Tibial nerve (tissue), 4 donors: ENCODE measurements around the gene STARD8. TPM values are rescaled to one million over a fixed set of nuclear protein-coding genes. Genes with fewer than 3 reads are reported as not detected.

ENCODE experiments used
- DNase-seq, 2 donors: peaks; one replicate each; pipeline ENCODE4 v3.0.0-alpha.2; 2019; ENCODE audit warnings: low spot score in 2 of 2
- H3K27ac ChIP-seq, 4 donors: fragments of 200-600 bp; sonication (generic) in 3 of 4; one replicate each; pipeline ENCODE4 v1.5.1; 2017 to 2019; ENCODE audit warnings: mild to moderate bottlenecking in 1 of 4
- H3K27me3 ChIP-seq, 2 donors: fragments of 200-600 bp; sonication (generic) in 1 of 2; one replicate each; pipeline versions ENCODE4 v1.5.1 to v1.6.0; 2017 to 2019
- H3K36me3 ChIP-seq, 3 donors: fragments of 200-600 bp; sonication (generic); one replicate each; pipeline ENCODE4 v1.5.1; 2018 to 2019
- H3K4me1 ChIP-seq, 4 donors: fragments of 200-600 bp; sonication (generic) in 3 of 4; one replicate each; pipeline ENCODE4 v1.5.1; 2017 to 2019
- H3K4me3 ChIP-seq, 4 donors: fragments of 200-600 bp; sonication (generic) in 3 of 4; one replicate each; pipeline ENCODE4 v1.5.1; 2017 to 2019; ENCODE audit warnings: mild to moderate bottlenecking in 1 of 4, moderate library complexity in 1 of 4
- H3K9me3 ChIP-seq, 4 donors: fragments of 200-600 bp; sonication (generic) in 3 of 4; one replicate each; pipeline ENCODE4 v1.5.1; 2017 to 2019
- CTCF ChIP-seq, 5 experiments: fragments of 200-600 bp in 3 of 5; fragments of 450-650 bp in 2 of 5; sonication (generic) in 3 of 5; IDR thresholded peaks; one replicate each; pipeline ENCODE4 v1.5.1; 2016 to 2019; ENCODE audit warnings: antibody characterized with exemption in 5 of 5, mild to moderate bottlenecking in 3 of 5, moderate library complexity in 2 of 5
- EP300 ChIP-seq, 2 donors: sonication (generic); formaldehyde crosslinking; IDR thresholded peaks; one replicate each; pipeline ENCODE4 v1.6.1; 2017; ENCODE audit warnings: antibody characterized with exemption in 2 of 2, mild to moderate bottlenecking in 1 of 2
- POLR2A ChIP-seq, 2 donors: fragments of 450-650 bp; IDR thresholded peaks; one replicate each; pipeline ENCODE4 v1.6.1; 2017; ENCODE audit warnings: antibody characterized with exemption in 2 of 2, mild to moderate bottlenecking in 2 of 2, moderate library complexity in 2 of 2
- WGBS, 2 donors: methylation state at CpG; one replicate each; pipeline ENCODE4 v1.1.5; 2018; 5-methylcytosine and 5-hydroxymethylcytosine counted together
- total RNA-seq, 4 donors: library from RNA; depleted of rRNA; stranded (reverse); fragments of >200 nt; gene quantifications; one replicate each; pipeline ENCODE4 v1.1.0, GENCODE V29; 2016

The STARD8 gene
- total RNA-seq, 4 donors from 2014 or later = 20.7 to 30.8 (median 22.0) TPM

- Histone ChIP-seq H3K27ac (no peak overlapping the region), H3K4me3 (no peak overlapping the region), H3K9me3 (no peaks in the 10 kb centered on the region), H3K27me3 (peaks cover 0 to 7% of the 10 kb centered on the region in 2 donors), H3K4me1 (no peaks in the 10 kb centered on the region), H3K36me3 (no peaks in the 10 kb centered on the region)
- no peak for DNase-seq
- 73 to 91% methylated on average over 7 of the region's 7 CpGs for WGBS, 2 donors
- no peak for TF ChIP-seq CTCF (IDR thresholded peaks at IDR 0.05)
- no peak for TF ChIP-seq POLR2A (IDR thresholded peaks at IDR 0.05)
- TF ChIP-seq EP300 (IDR thresholded peaks at IDR 0.05) = no peak
Observed at GRCh38 chrX:68748030-68748429, 100.6 kb downstream of the STARD8 start.

GRCh38 chrX:68749426-68749825 is 102.0 kb downstream of the STARD8 start:
- Histone ChIP-seq H3K27me3 (peaks cover 0 to 10% of the 10 kb centered on the region in 2 donors), H3K4me3 (no peak overlapping the region), H3K9me3 (no peaks in the 10 kb centered on the region), H3K4me1 (no peaks in the 10 kb centered on the region), H3K27ac (no peak overlapping the region), H3K36me3 (no peaks in the 10 kb centered on the region)
- no peak for DNase-seq
- no peak for TF ChIP-seq POLR2A (IDR thresholded peaks at IDR 0.05)
- TF ChIP-seq EP300 (IDR thresholded peaks at IDR 0.05) = no peak
- no peak for TF ChIP-seq CTCF (IDR thresholded peaks at IDR 0.05)
- WGBS, 2 donors = 78 to 83% methylated on average over 3 of the region's 3 CpGs

- no peak for DNase-seq
- no peaks in the 10 kb centered on the region for H3K36me3 ChIP-seq
- H3K27ac ChIP-seq = no peak overlapping the region
- H3K4me3 ChIP-seq = no peak overlapping the region
- no peaks in the 10 kb centered on the region for H3K9me3 ChIP-seq
- peaks cover 0 to 10% of the 10 kb centered on the region in 2 donors for H3K27me3 ChIP-seq
- WGBS, 2 donors = 87 to 100% methylated on average over 2 to 3 of the region's 3 CpGs
- no peaks in the 10 kb centered on the region for H3K4me1 ChIP-seq
- TF ChIP-seq CTCF (IDR thresholded peaks at IDR 0.05) (no peak), EP300 (IDR thresholded peaks at IDR 0.05) (no peak), POLR2A (IDR thresholded peaks at IDR 0.05) (no peak)
Observed at GRCh38 chrX:68750316-68750715, 102.8 kb downstream of the STARD8 start.

GRCh38 chrX:68751372-68751771 is 103.9 kb downstream of the STARD8 start:
- Histone ChIP-seq H3K9me3 (no peaks in the 10 kb centered on the region), H3K27me3 (peaks cover 0 to 10% of the 10 kb centered on the region in 2 donors), H3K4me3 (no peak overlapping the region), H3K4me1 (no peaks in the 10 kb centered on the region), H3K27ac (no peak overlapping the region), H3K36me3 (no peaks in the 10 kb centered on the region)
- TF ChIP-seq CTCF (IDR thresholded peaks at IDR 0.05) (no peak), POLR2A (IDR thresholded peaks at IDR 0.05) (no peak), EP300 (IDR thresholded peaks at IDR 0.05) (no peak)
- WGBS, 2 donors = 60 to 83% methylated on average over 1 to 2 of the region's 2 CpGs
- no peak for DNase-seq

- peaks cover 0 to 10% of the 10 kb centered on the region in 2 donors for H3K27me3 ChIP-seq
- H3K9me3 ChIP-seq = no peaks in the 10 kb centered on the region
- no peak overlapping the region for H3K4me3 ChIP-seq
- TF ChIP-seq CTCF (IDR thresholded peaks at IDR 0.05) = no peak
- H3K36me3 ChIP-seq = no peaks in the 10 kb centered on the region
- no peak overlapping the region for H3K27ac ChIP-seq
- DNase-seq = no peak
- peaks cover 0 to 9% (median 0%) of the 10 kb centered on the region in 4 donors for H3K4me1 ChIP-seq
- 85 to 100% methylated on average over 2 of the region's 2 CpGs for WGBS, 2 donors
Observed at GRCh38 chrX:68753218-68753617, 105.8 kb downstream of the STARD8 start.
